ENCODE measurements around the gene ZBTB24.

DNA sequence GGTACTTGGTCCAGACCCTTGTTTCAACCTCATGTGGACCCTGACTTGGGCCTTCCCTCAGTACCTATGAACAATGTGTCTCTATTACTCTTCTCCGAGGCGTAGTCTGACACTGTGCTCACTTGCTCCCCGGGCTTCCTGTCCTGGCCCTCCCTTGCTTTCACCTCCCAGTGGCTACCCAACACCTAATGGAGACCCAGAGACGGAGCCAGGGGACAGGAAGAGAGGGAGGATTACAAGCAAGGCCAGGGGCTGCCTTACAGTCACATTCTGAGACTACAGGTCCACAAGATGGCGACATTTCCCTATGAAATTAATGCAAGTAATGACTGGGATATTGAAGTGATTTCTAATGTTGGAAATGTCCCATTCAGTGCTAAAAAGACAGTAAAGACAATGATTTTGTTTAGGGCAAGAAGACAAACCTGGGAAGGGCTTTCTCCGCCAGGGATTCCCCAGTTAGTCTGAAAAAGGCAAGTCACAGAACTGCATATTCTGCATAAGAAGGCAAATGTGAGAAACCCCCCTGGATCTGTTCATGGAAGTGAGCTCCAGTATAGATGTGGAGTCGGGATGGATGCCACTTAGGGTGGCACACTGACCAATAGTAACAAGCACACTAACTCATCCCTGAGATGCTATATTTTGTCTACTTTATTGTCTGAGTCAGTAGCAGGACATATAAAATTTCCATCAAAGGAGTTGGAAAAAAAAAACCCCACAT lies 44.0 kb upstream of the ZBTB24 start:
- TF ChIP-seq GATA3 (IDR thresholded peaks at IDR 0.05; ENCODE audit: low read depth, low read length): no peak
- TF ChIP-seq GATA2 (IDR thresholded peaks at IDR 0.05; ENCODE audit: low read depth, low read length): no peak
